ENCODE measurements around the gene GCNT4. TPM values are rescaled to one million over a fixed set of nuclear protein-coding genes. Genes with fewer than 3 reads are reported as not detected.

The GCNT4 gene
- total and polyA plus RNA-seq, 2 donors (not counting 3 experiments of a cell fraction or from before 2014, with no cell fraction given), result not detected

DNA sequence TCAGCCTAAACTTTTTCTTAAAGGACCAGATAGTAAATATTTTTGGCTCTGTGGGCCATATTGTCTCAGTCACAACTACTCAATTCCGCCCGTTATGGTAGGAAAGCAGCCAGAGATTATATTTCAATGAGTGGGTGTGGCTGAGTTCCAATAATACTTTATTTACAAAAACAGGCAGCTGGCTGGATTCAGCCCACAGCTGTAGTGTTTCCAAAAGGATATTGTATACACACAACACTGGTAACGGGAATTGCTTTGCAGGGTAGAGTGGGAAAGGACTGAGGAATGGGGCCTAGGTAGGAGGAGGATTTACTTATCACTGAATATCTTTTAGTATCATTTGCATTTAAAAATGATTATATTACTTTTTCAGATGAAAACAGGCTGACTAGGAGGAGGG is 21.0 kb downstream of the GCNT4 start:
- POLR2A ChIA-PET, result no interaction called here
- Histone ChIP-seq H3K9me3 (replicated peaks; ENCODE audit: control insufficient read depth, insufficient read depth, low read length) (no peaks in the 10 kb centered on the region), H3K4me1 (ENCODE audit: control insufficient read depth, extremely low read depth, insufficient read depth, low read length) (no peaks in the 10 kb centered on the region), H3K27ac (ENCODE audit: insufficient read depth, low read depth, low read length) (no peak overlapping the region), H4K20me1 (replicated peaks; ENCODE audit: control insufficient read depth, extremely low read depth, insufficient read depth, low read length) (no peaks in the 10 kb centered on the region), H3K79me2 (ENCODE audit: control insufficient read depth, insufficient read depth, low read length) (no peaks in the 10 kb centered on the region), H3K36me3 (ENCODE audit: control insufficient read depth in 2 of 2, extremely low read depth in 1 of 2, insufficient read depth in 2 of 2, low read length in 2 of 2) (no peaks in the 10 kb centered on the region), H3K4me3 (replicated peaks in 1 of 3; ENCODE audit: insufficient read depth in 1 of 3, low read depth in 1 of 3, low read length in 3 of 3) (no peak overlapping the region), H3K9ac (replicated peaks; ENCODE audit: extremely low read depth, insufficient read depth, low read length) (no peak overlapping the region), H3K4me2 (ENCODE audit: insufficient read depth, low read length) (no peak overlapping the region), H3K9me1 (replicated peaks; ENCODE audit: control insufficient read depth, extremely low read depth, insufficient read depth, low read length) (no peaks in the 10 kb centered on the region), H2AFZ (ENCODE audit: low read depth, low read length) (no peak overlapping the region), H3K27me3 (ENCODE audit: control insufficient read depth in 2 of 2, insufficient read depth in 2 of 2, low read length in 2 of 2) (peaks cover 0 to 2% of the 10 kb centered on the region in 2 experiments)
- CTCF ChIA-PET, result no interaction called here
- FAIRE-seq (no peak), DNase-seq (ENCODE audit: low read depth, low spot score) (no peak)
- intact Hi-C loops (cut with micrococcal nuclease) (no loop called here), dilution Hi-C loops (cut with MboI; ENCODE audit: extremely low pct_ligation_motif_present, low sequenced_read_pairs) (no loop called here)
- TF ChIP-seq, protein P1, sequence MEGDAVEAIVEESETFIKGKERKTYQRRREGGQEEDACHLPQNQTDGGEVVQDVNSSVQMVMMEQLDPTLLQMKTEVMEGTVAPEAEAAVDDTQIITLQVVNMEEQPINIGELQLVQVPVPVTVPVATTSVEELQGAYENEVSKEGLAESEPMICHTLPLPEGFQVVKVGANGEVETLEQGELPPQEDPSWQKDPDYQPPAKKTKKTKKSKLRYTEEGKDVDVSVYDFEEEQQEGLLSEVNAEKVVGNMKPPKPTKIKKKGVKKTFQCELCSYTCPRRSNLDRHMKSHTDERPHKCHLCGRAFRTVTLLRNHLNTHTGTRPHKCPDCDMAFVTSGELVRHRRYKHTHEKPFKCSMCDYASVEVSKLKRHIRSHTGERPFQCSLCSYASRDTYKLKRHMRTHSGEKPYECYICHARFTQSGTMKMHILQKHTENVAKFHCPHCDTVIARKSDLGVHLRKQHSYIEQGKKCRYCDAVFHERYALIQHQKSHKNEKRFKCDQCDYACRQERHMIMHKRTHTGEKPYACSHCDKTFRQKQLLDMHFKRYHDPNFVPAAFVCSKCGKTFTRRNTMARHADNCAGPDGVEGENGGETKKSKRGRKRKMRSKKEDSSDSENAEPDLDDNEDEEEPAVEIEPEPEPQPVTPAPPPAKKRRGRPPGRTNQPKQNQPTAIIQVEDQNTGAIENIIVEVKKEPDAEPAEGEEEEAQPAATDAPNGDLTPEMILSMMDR (IDR thresholded peaks at IDR 0.05; ENCODE audit: extremely low read depth in 1 of 2, insufficient read depth in 1 of 2, low read depth in 1 of 2, low read length in 2 of 2), result no peak
- TF ChIP-seq GATA2 (IDR thresholded peaks at IDR 0.05; ENCODE audit: insufficient read depth, insufficient read length, low read depth, low read length) (no peak), FOS (IDR thresholded peaks at IDR 0.05; ENCODE audit: borderline replicate concordance, insufficient read depth, low read length) (no peak), POLR2A (IDR thresholded peaks at IDR 0.05; ENCODE audit: low read depth, low read length) (no peak), POLR2AphosphoS5 (IDR thresholded peaks at IDR 0.05; ENCODE audit: insufficient read depth, low read depth, low read length) (no peak), JUN (IDR thresholded peaks at IDR 0.05; ENCODE audit: borderline replicate concordance, insufficient read depth, insufficient read length, low read depth) (no peak), EZH2 (IDR thresholded peaks at IDR 0.05; ENCODE audit: borderline replicate concordance, low read depth, low read length, severe bottlenecking) (no peak), MYC (IDR thresholded peaks at IDR 0.05; ENCODE audit: low read depth, low read length) (no peak)
- TF ChIP-seq, protein P2, sequence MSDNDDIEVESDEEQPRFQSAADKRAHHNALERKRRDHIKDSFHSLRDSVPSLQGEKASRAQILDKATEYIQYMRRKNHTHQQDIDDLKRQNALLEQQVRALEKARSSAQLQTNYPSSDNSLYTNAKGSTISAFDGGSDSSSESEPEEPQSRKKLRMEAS (IDR thresholded peaks at IDR 0.05; ENCODE audit: insufficient read depth, insufficient read length), result no peak
- BruUV-seq (replicated peaks), result no TSS peak
